DOHH2 (cell line): ENCODE data around the gene TLR7.

Experiments
- EZH2phosphoT487 ChIP-seq: fragments of 200-600 bp; sonication (generic); IDR thresholded peaks from 2 replicates; pipeline ENCODE4 v1.6.1; 2017; ENCODE audit warnings: borderline replicate concordance, mild to moderate bottlenecking, antibody characterized with exemption, low read length, moderate library complexity, mixed read lengths
- TF ChIP-seq, protein P1 (sequence below): fragments of 200-600 bp; sonication (generic); IDR thresholded peaks from one replicate; pipeline ENCODE4 v1.5.1; 2014; ENCODE audit warnings: antibody characterized with exemption, mild to moderate bottlenecking, low read depth, low read length; ENCODE audit not compliant: poor library complexity, severe bottlenecking

- TF ChIP-seq, protein P1, sequence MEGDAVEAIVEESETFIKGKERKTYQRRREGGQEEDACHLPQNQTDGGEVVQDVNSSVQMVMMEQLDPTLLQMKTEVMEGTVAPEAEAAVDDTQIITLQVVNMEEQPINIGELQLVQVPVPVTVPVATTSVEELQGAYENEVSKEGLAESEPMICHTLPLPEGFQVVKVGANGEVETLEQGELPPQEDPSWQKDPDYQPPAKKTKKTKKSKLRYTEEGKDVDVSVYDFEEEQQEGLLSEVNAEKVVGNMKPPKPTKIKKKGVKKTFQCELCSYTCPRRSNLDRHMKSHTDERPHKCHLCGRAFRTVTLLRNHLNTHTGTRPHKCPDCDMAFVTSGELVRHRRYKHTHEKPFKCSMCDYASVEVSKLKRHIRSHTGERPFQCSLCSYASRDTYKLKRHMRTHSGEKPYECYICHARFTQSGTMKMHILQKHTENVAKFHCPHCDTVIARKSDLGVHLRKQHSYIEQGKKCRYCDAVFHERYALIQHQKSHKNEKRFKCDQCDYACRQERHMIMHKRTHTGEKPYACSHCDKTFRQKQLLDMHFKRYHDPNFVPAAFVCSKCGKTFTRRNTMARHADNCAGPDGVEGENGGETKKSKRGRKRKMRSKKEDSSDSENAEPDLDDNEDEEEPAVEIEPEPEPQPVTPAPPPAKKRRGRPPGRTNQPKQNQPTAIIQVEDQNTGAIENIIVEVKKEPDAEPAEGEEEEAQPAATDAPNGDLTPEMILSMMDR = no peak
- TF ChIP-seq EZH2phosphoT487 = no peak
Observed at GRCh38 chrX:12936947-12937346, 70.1 kb downstream of the TLR7 start.
